Memory B cell (primary cell): ENCODE measurements around the gene LENG1.
"Not testable (repeated sequence)": the region's sequence is repeated elsewhere in the genome, so short reads cannot be mapped to it uniquely, and the experiment has no call there.

Source experiments
- ATAC-seq: fragments of 150-1000 bp; cut with Tn5 transposase; 2 replicates; pipeline ENCODE4 v1.10.0; 2021; ENCODE audit warnings: low read depth, mild to moderate bottlenecking, moderate library complexity
- DNase-seq, 2 donors: peaks; one replicate each; pipeline ENCODE4 v3.0.0; 2022; ENCODE audit warnings: low spot score in 2 of 2
- H3K27ac Mint-ChIP-seq: one replicate; pipeline ENCODE4 v1.8.0; 2022; ENCODE audit warnings: mild to moderate bottlenecking, moderate library complexity, mixed read lengths
- H3K27me3 Mint-ChIP-seq: one replicate; pipeline ENCODE4 v1.8.0; 2022; ENCODE audit warnings: mixed read lengths
- H3K36me3 Mint-ChIP-seq: one replicate; pipeline ENCODE4 v1.8.0; 2022; ENCODE audit warnings: mild to moderate bottlenecking, mixed read lengths
- H3K4me1 Mint-ChIP-seq: one replicate; pipeline ENCODE4 v1.8.0; 2022; ENCODE audit warnings: mixed read lengths
- H3K4me3 Mint-ChIP-seq: one replicate; pipeline ENCODE4 v1.8.0; 2022; ENCODE audit warnings: mild to moderate bottlenecking, moderate library complexity, mixed read lengths
- H3K9me3 Mint-ChIP-seq: one replicate; pipeline ENCODE4 v1.8.0; 2022; ENCODE audit warnings: mixed read lengths

The LENG1 gene

DNA sequence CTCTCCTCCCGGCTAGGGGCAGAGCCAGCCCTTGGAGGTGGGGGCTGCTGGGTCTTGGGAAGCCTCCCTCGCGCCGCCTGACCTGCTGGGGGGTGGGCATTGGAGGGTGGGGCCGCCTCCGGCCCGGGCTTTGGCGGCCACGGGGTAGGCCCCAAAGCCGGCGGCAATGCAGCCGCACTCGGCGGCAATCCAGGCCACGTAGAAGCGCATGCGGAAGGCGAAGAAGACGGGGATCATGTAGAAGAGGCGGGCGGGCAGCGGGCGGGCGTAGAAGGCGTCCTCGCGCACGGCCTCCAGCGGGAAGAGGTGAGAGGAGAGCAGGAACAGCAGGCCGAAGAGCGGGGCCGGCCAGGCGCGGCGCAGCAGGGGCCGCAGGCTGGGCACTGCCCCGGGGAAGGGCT, 21.2 kb upstream of the LENG1 start:
- Mint-ChIP-seq H3K4me3 (no peak overlapping the region), H3K27me3 (no peaks in the 10 kb centered on the region), H3K4me1 (peaks cover 4% of the 10 kb centered on the region), H3K36me3 (peaks cover 7% of the 10 kb centered on the region), H3K27ac (no peak overlapping the region), H3K9me3 (no peaks in the 10 kb centered on the region)
- DNase-seq: no peak
- no peak for ATAC-seq

DNA sequence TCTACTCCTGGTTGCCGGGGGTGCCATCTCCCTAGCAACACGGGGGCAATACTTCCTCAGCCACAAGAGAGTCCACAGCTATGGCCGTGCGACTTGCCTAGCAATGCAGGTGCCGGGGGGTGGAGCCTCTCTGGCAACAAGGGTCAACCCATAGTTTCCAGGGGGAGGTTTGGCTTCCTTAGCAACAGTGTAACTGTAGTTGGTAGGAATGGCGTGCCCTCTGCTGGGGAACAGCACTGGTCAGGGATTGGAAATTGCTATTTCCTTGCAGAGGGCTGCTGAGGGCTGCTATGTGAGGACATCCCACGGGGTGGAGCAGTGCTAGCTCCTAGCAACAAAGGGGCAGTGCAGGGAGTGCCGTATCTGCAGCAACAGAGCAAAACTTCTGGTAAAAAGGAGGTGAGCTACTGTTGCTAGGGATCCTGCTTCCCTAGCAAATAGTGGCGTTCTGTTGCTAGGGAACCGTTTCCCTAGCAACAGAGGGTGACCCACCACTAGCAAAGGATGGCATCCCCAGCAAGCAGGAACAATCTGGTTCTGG, 20.5 kb upstream of the LENG1 start:
- no peaks in the 10 kb centered on the region for H3K9me3 Mint-ChIP-seq
- DNase-seq: no peak
- peaks cover 6% of the 10 kb centered on the region for H3K36me3 Mint-ChIP-seq
- peak; percentile 45 for ATAC-seq
- H3K4me3 Mint-ChIP-seq: no peak overlapping the region
- peaks cover 4% of the 10 kb centered on the region for H3K4me1 Mint-ChIP-seq
- H3K27ac Mint-ChIP-seq: no peak overlapping the region
- H3K27me3 Mint-ChIP-seq: no peaks in the 10 kb centered on the region

DNA sequence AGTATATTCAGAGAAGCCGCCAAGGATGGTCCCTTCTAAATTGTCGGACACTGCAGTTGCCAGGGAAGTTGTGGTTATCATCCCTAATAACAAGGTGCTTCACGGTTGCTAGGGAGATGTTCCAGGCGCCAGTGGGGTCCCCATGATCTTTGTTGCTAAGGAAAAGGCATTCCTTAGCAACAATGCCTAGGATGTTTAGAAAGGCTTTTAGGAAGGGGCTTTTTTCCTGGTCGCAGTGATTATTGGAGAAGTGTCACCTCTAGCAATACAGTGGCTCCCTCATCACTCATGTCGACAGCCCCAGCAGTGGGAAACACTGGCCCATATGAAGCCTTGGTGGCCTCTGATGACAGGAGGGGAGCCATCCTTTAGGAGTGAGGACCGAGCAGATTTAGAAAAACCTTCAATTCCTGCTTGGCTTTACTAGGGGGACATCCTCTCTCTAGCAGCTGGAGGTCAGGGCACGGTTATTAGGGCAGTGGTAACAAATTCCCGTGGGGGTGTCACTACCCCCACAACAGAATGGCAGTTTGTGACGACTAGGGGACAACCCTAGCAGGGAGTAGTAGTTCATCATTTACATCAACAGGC, 19.8 kb upstream of the LENG1 start:
- H3K9me3 Mint-ChIP-seq: no peaks in the 10 kb centered on the region
- no peak for DNase-seq

DNA sequence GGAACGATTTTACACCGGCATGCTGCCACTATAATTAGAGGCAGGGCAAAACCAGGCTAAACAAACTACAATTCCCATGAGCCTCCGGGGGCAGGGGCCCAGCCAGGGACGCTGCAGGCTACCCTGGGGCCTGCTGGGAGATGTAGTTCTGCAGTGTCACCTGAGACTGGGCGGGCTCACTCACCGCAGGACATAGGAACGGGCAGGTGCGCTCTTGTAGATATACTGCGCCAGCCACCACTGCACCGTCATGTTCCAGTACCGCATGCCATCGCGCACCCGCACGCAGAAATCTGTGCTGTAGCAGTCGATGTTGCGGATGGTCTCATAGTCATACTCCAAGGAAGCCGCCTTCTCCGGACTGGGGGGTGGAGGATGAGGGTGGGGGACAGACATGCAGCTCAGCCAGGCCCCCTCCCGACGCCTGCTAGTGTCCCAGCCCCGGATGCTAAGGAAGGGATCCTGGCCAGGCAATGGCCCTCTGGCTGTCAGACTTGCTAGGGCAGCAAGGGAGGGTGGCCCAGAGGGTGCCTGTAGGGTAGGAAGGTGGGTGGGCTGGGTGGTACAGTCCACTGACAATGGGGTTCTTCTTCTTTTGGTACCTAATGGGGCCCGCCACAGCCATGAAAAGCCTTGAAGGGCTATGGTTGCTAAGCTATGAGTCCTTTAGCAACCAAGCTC, 19.2 kb upstream of the LENG1 start:
- ATAC-seq: peak; percentile 92
- Mint-ChIP-seq H3K27me3 (no peaks in the 10 kb centered on the region), H3K4me1 (peaks cover 7% of the 10 kb centered on the region), H3K36me3 (peaks cover 4% of the 10 kb centered on the region), H3K27ac (no peak overlapping the region), H3K9me3 (no peaks in the 10 kb centered on the region), H3K4me3 (no peak overlapping the region)
- no peak for DNase-seq

More for the DNA sequence above, 19.8 kb upstream of the LENG1 start:
- no peak overlapping the region for H3K27ac Mint-ChIP-seq
- no peak overlapping the region for H3K4me3 Mint-ChIP-seq
- no peaks in the 10 kb centered on the region for H3K27me3 Mint-ChIP-seq
- H3K36me3 Mint-ChIP-seq: peaks cover 6% of the 10 kb centered on the region
- H3K4me1 Mint-ChIP-seq: peaks cover 7% of the 10 kb centered on the region
- ATAC-seq: no peak

DNA sequence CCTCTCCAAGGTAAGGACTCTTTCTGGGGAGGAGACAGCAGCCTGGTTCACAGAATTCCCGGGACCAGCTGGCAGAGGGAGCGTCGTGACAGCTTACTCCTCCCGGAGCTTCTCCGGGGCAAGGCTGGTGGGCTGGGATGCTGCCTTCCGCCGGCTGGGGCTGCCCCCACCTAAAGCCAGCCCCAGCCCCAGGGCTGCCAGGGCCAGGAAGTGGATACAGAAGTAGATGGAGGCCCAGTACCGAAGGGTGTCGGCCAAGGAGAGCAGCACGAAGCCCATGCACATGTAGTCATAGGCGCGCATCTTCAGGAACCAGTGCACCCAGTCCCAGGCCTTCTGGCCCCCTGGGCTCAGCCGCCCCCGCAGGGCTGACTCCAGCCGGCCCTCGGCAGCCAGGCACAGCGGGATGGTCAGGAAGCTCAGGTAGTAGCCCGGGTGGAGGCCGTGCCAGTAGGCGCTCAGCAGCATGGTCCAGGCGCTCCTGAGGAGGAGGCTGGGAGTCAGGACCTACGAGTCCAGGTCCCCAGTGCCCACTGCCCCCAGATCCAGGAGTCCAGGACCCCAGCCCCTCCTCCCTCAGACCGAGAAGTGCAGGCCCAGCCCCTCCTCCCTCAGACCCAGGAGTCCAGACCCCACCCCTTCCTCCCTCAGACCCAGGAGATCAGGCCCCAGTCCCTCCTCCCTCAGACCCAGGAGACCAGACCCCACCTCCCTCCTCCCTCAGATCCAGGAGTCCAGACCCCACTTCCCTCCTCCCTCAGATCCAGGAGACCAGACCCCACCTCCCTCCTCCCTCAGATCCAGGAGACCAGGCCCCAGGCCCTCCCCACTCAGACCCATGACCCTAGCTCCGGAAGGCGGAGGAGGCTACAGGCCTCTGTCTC, 14.7 kb upstream of the LENG1 start:
- H3K36me3 Mint-ChIP-seq: no peaks in the 10 kb centered on the region
- DNase-seq: no peak
- H3K9me3 Mint-ChIP-seq: no peaks in the 10 kb centered on the region
- no peak for ATAC-seq
- H3K27me3 Mint-ChIP-seq: no peaks in the 10 kb centered on the region
- no peak overlapping the region for H3K4me3 Mint-ChIP-seq
- H3K27ac Mint-ChIP-seq: no peak overlapping the region
- H3K4me1 Mint-ChIP-seq: peaks cover 9% of the 10 kb centered on the region

DNA sequence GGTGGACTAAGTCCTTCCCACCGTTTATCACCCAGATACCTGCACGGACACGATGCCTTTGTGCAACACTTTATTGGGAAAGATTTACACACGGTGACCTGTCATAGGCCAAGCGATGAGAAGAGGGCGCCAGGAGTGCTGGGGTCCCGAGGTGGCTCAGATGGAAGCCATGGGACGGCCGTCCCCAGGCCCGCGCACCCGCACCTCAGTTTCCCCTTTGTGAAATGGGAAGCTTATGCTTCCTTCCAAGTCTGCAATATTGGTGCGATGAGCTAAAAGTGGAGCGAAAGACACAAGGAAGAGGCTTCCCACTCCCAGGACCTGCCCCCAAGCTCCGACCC, 13.8 kb upstream of the LENG1 start:
- ATAC-seq (no peak), DNase-seq (no peak)
- Mint-ChIP-seq H3K27ac (no peak overlapping the region), H3K4me3 (no peak overlapping the region), H3K4me1 (peaks cover 10% of the 10 kb centered on the region), H3K27me3 (no peaks in the 10 kb centered on the region), H3K36me3 (no peaks in the 10 kb centered on the region), H3K9me3 (no peaks in the 10 kb centered on the region)

DNA sequence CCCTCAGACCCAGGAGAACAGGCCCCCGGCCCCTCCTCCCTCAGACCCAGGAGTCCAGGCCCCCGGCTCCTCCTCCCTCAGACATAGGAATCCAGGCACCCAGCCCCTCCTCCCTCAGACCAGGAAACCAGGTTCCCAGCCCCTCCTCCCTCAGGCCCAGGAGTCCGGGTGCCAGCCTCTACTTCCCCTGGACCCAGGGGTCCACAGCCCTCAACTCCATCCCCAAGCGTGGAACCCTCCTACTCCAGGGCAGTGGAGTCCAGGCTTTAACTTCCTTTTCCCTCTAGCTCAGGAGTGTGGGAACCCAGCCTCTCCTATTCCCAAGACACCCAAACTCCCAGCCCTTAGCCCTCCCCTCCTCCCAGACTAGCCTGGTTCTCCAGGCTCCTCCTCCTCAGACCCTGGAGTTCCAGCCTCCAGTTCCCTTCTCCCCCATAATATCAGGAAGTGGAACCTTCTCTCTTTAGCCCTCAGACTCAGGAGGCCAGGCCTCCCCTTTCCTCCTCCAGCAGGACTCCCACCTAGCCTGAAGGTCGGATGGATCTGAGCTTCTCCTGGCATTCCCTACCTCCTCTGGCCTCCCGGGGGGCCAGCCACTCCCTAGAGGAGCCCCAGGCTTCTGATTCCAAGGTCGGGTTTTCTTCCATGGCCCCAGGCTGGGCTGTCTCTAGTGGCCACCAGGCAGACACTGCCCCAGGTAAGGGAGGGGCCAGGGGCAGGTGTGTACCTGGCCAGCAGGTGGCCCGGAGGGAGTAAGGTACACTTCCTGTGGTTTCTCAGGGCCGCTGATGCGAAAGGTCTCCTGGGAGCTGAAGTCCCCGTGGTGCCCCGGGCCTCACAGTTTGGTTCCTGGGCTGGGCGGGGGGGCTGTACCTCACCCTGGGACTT, 13.2 kb upstream of the LENG1 start, which contains the start of gene TMC4:
TSS of gene TMC4 (minus strand) at position 690 of the 888 bp plus-strand sequence. CDS start at position 647, 43 bp downstream.
- H3K9me3 Mint-ChIP-seq: no peaks in the 10 kb centered on the region
- peaks cover 14% of the 10 kb centered on the region for H3K4me1 Mint-ChIP-seq
- DNase-seq (no peak), ATAC-seq (peak; percentile 81)
- H3K36me3 Mint-ChIP-seq: no peaks in the 10 kb centered on the region
- no peak within 1 kb of the TSS for H3K27ac Mint-ChIP-seq
- H3K27me3 Mint-ChIP-seq: no peaks in the 10 kb centered on the region
- H3K4me3 Mint-ChIP-seq: no peak within 1 kb of the TSS

DNA sequence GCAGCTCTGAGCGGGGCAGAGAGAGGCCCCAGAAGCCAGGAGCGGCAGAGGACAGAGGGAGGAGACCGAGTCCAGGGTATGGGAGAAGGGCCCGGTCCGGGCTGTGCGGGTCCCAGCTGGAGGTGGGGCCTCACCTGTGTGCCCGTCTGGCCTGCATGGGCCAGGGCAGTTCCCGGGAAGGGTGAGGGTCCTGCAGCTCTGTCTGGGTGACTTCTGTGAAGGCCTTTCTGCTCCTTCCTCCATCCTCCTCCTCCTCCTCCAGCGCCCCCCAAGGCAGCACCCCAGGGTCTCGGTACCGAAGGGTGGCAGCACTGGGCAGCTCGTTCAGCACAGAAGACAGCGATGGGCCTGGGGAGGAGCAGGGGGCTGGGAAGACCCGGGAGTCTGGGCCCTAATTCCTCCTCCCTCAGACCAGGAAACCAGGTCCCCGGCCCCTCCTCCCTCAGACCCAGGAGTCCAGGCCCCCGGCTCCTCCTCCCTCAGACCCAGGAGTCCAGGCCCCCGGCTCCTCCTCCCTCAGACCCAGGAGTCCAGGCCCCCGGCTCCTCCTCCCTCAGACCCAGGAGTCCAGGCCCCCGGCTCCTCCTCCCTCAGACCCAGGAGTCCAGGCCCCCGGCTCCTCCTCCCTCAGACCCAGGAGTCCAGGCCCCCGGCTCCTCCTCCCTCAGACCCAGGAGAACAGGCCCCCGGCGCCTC, 12.4 kb upstream of the LENG1 start:
- H3K4me1 Mint-ChIP-seq: peaks cover 14% of the 10 kb centered on the region
- not testable (repeated sequence) for H3K9me3 Mint-ChIP-seq, H3K27ac Mint-ChIP-seq, DNase-seq, H3K36me3 Mint-ChIP-seq, H3K27me3 Mint-ChIP-seq, H3K4me3 Mint-ChIP-seq, ATAC-seq

DNA sequence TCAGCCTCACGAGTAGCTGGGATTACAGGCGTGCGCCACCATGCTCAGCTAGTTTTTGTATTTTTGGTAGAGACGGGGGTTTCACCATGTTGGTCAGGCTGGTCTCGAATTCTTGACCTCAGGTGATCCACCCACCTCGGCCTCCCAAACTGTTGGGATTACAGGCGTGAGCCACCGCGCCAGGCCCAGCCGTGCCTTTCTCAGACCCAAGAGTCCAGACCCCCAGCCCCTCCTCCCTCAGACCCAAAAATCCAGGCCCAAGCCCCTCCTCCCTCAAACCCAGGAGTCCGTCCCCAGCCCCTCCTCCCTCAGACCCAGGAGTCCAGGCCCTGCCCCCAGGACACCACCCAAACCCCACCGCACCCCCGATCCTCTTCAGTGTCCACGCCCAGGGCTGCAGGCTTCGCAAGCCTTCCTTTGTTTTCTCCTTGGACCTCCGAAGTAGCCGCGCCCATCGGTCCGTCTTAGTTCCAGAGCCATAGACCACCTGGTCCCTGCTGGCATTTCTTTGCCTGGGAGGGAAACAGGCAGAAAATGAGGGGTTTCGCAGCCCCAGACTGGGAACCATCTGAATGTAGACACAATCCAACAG, 9.7 kb upstream of the LENG1 start:
- ATAC-seq: no peak
- H3K27ac Mint-ChIP-seq: no peak overlapping the region
- H3K27me3 Mint-ChIP-seq: peaks cover 6% of the 10 kb centered on the region
- peaks cover 12% of the 10 kb centered on the region for H3K4me1 Mint-ChIP-seq
- H3K9me3 Mint-ChIP-seq: no peaks in the 10 kb centered on the region
- H3K4me3 Mint-ChIP-seq: no peak overlapping the region
- no peaks in the 10 kb centered on the region for H3K36me3 Mint-ChIP-seq
- DNase-seq: no peak

DNA sequence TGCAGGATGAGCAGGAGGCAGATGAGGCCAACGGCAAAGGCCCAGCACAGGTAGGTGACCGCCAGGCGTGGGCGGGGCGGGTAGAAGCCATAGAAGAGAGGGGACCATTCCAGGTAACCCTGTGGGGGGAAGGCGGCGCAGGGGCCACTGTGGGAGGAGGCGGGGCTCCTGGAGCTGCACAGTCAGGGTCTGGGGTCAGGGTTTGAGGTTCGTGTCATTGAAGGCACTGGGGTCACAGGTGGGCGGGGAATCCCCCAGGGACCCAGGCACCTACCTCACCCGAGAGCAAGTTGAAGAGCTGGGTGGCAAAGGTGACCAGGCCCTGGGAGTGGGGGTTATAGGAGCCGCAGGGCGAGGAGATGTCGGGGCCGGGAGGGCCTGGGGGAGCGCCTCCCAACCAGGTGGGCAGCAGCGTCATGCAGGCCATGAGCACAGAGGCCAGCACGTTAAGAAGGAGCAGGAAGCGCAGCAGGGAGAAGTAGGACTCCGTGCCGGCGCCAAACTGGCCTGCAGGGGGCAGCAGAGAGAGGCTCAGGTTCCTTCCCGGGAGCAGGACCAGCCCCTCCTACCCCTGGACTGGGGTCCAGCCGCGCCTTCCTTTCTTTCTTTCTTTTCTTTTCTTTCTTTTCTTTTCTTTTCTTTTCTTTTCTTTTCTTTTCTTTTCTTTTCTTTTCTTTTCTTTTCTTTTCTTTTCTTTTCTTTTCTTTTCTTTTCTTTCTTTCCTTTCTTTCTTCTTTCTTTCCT, 8.8 kb upstream of the LENG1 start:
- no peak overlapping the region for H3K27ac Mint-ChIP-seq

DNA sequence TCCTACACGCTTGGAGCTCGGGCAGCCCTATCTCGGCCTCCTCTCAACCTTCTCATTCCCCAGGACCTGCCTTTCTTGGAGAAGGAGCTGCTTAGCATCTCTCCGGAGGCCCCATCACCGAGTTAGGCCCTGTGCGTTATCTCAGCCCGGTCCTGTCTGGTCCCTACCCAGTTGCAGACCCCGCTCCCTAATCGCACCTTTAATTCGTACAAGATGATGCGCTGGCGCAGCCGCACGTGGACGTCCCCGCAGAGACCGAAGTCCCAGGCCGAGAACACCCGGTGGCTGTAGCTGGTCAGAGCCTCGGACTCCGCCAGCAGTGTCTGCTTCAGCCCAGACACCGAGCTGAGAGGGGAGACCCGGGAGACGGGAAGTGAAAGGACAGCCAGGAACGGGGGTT, 5.7 kb upstream of the LENG1 start:
- Mint-ChIP-seq H3K9me3 (peaks cover 2% of the 10 kb centered on the region), H3K27me3 (peaks cover 10% of the 10 kb centered on the region), H3K36me3 (peaks cover 2% of the 10 kb centered on the region), H3K4me3 (no peak overlapping the region), H3K27ac (no peak overlapping the region), H3K4me1 (peaks cover 22% of the 10 kb centered on the region)
- DNase-seq (no peak), ATAC-seq (no peak)

More for the DNA sequence above, 8.8 kb upstream of the LENG1 start:
- ATAC-seq: peak; percentile 81
- no peaks in the 10 kb centered on the region for H3K9me3 Mint-ChIP-seq
- H3K36me3 Mint-ChIP-seq: no peaks in the 10 kb centered on the region
- H3K4me1 Mint-ChIP-seq: peaks cover 14% of the 10 kb centered on the region
- H3K27me3 Mint-ChIP-seq: peaks cover 8% of the 10 kb centered on the region
- peak; percentile 84 to 94 for DNase-seq
- H3K4me3 Mint-ChIP-seq: no peak overlapping the region

DNA sequence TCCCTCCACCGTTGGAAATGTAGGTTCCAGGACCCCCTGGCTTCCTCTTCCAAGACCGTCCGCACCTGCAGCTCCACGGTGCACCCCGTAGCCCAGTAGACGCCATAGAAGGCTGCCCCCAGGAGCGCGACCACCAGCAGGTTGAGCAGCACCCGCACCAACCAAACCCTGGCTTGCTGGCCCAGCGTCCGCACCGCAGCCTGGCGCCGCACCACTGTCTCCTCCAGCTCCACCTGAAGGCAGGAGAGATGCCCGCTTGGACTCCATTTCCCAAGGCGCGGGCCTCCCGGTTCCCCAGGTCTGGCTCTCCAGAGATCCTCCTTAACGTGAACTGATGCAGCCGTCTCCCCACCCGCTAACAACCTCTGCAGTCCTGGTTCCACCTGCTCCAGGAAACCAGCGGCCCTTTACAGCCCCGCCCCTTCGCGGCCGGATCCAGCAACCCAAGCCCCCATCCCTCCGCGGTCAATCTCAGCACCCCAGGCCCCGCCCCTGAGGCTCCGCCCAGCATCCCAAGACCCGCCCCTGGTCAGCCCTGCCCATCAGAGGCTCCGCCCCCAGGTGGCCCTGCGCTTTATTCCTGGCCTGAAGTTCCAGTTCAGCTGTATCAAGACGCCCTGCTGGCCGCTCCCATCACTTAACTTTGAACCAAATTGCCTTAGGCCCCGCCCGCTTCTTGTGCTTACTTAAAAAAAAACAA, 5.0 kb upstream of the LENG1 start:
- Mint-ChIP-seq H3K27ac (no peak overlapping the region), H3K4me3 (no peak overlapping the region), H3K4me1 (peaks cover 25% of the 10 kb centered on the region), H3K27me3 (peaks cover 10% of the 10 kb centered on the region), H3K36me3 (peaks cover 2% of the 10 kb centered on the region), H3K9me3 (peaks cover 2% of the 10 kb centered on the region)
- ATAC-seq (no peak), DNase-seq (no peak)
